Cardiac septum (tissue), 1 donor: Measurements from ENCODE around the gene HOXB4. TPM values are rescaled to one million over a fixed set of nuclear protein-coding genes. Genes with fewer than 3 reads are reported as not detected.
"Not testable (repeated sequence)": the region's sequence is repeated elsewhere in the genome, so short reads cannot be mapped to it uniquely, and the experiment has no call there.

Experiments
- DNase-seq: peaks from one replicate; pipeline ENCODE4 v3.0.0-alpha.2; 2020; ENCODE audit warnings: low spot score
- intact Hi-C: fragments of 100-400 bp; cut with DNase I; formaldehyde crosslinking; loops from one replicate; pipeline ENCODE4 v1.14.0; 2022
- total RNA-seq: library from RNA; stranded (reverse); fragmentation: NEBNext Ultra II Directional; extraction: Animal tissue kit (Norgen Biotek cat#: 25700); gene quantifications from one replicate; pipeline ENCODE4 v1.2.1, GENCODE V29; 2021
- donor health status: DM: no; HTN: no; CAD: no.

The HOXB4 gene
- total RNA-seq, 1 donor from 2014 or later = 1.6 TPM

GRCh38 chr17:48544349-48545021 lies 33.7 kb downstream of the HOXB4 start:
- intact Hi-C loops = loop anchor here (10.0 kb wide), 1 partner anchor 500 kb away; the partner anchor contains the start of gene NFE2L1
- DNase-seq = peak; percentile 91

GRCh38 chr17:48543854-48544348 lies 34.2 kb downstream of the HOXB4 start:
- intact Hi-C loops = loop anchor here (1.0 to 10.0 kb wide), 2 partner anchors 35 to 499 kb away; partner anchors contain the start of gene NFE2L1
- peak; percentile 68 for DNase-seq

- intact Hi-C loops = loop anchor here (1.0 to 10.0 kb wide), 2 partner anchors 36 to 498 kb away; partner anchors contain the start of gene NFE2L1
- DNase-seq = peak; percentile 72
Measured at GRCh38 chr17:48543107-48543853, 34.9 kb downstream of the HOXB4 start.

GRCh38 chr17:48542698-48543106 lies 35.4 kb downstream of the HOXB4 start:
- intact Hi-C loops = loop anchor here (1.0 to 10.0 kb wide), 2 partner anchors 37 to 498 kb away; partner anchors contain the start of gene NFE2L1

GRCh38 chr17:48542114-48542656 lies 36.0 kb downstream of the HOXB4 start:
- DNase-seq = peak; percentile 68
- intact Hi-C loops = loop anchor here (10.0 kb wide), 1 partner anchor 497 kb away; the partner anchor contains the start of gene NFE2L1

More at GRCh38 chr17:48542698-48543106, 35.4 kb downstream of the HOXB4 start:
- DNase-seq = peak; percentile 44

GRCh38 chr17:48541577-48542113 lies 36.5 kb downstream of the HOXB4 start:
- DNase-seq = peak; percentile 76
- intact Hi-C loops = loop anchor here (10.0 kb wide), 1 partner anchor 497 kb away; the partner anchor contains the start of gene NFE2L1

GRCh38 chr17:48541036-48541576 lies 37.0 kb downstream of the HOXB4 start:
- intact Hi-C loops = loop anchor here (10.0 kb wide), 1 partner anchor 496 kb away; the partner anchor contains the start of gene NFE2L1

GRCh38 chr17:48540213-48540612 lies 37.9 kb downstream of the HOXB4 start:
- peak; percentile 43 for DNase-seq
- intact Hi-C loops = loop anchor here (10.0 kb wide), 1 partner anchor 495 kb away; the partner anchor contains the start of gene NFE2L1

More at GRCh38 chr17:48541036-48541576, 37.0 kb downstream of the HOXB4 start:
- DNase-seq = peak; percentile 56

GRCh38 chr17:48539177-48539576 lies 39.0 kb downstream of the HOXB4 start:
- DNase-seq = no peak
- intact Hi-C loops = loop anchor here (5.0 kb wide), 1 partner anchor 47 kb away; no protein-coding TSS in a partner anchor

GRCh38 chr17:48537316-48537715 lies 40.8 kb downstream of the HOXB4 start:
- intact Hi-C loops = loop anchor here (5.0 kb wide), 1 partner anchor 45 kb away; no protein-coding TSS in a partner anchor
- DNase-seq = no peak

GRCh38 chr17:48535793-48536559 lies 42.2 kb downstream of the HOXB4 start:
- intact Hi-C loops = loop anchor here (5.0 kb wide), 1 partner anchor 44 kb away; no protein-coding TSS in a partner anchor
- DNase-seq = not testable (repeated sequence)

GRCh38 chr17:48532261-48532660 lies 45.9 kb downstream of the HOXB4 start:
- intact Hi-C loops = no loop called here
- DNase-seq = no peak

- intact Hi-C loops = no loop called here
- no peak for DNase-seq
Measured at GRCh38 chr17:48530887-48531272, 47.3 kb downstream of the HOXB4 start, which contains the start of gene HOXB1. Gene HOXB1 (minus strand): TSS chr17:48531011. CDS start chr17:48530904, 107 bp downstream.

- intact Hi-C loops = no loop called here
- DNase-seq = no peak
Measured at GRCh38 chr17:48530208-48530886, 47.8 kb downstream of the HOXB4 start.

GRCh38 chr17:48529683-48530009 lies 48.5 kb downstream of the HOXB4 start:
- intact Hi-C loops = no loop called here
- DNase-seq = no peak

- intact Hi-C loops = no loop called here
- no peak for DNase-seq
Measured at GRCh38 chr17:48528936-48529682, 49.0 kb downstream of the HOXB4 start.
